NCI-H128 (cell line): ENCODE measurements around the gene NEK9.
A peak's percentile ranks its signal among the peaks of the same experiment; 100 is the strongest.

Source experiments
- DNase-seq: peaks from one replicate; lab custom pipeline; 2025; ENCODE audit not compliant: unreplicated experiment; lab: John Stamatoyannopoulos, UW

Gene NEK9

GRCh38 chr14:75109877-75110276 lies 17.0 kb downstream of the NEK9 start:
- DNase-seq, result no peak

GRCh38 chr14:75107186-75107585 lies 19.7 kb downstream of the NEK9 start:
- DNase-seq, result no peak

- no peak for DNase-seq
Measured at GRCh38 chr14:75101491-75101890, 25.4 kb downstream of the NEK9 start.

GRCh38 chr14:75098682-75099081 lies 28.2 kb downstream of the NEK9 start:
- DNase-seq, result no peak

DNA sequence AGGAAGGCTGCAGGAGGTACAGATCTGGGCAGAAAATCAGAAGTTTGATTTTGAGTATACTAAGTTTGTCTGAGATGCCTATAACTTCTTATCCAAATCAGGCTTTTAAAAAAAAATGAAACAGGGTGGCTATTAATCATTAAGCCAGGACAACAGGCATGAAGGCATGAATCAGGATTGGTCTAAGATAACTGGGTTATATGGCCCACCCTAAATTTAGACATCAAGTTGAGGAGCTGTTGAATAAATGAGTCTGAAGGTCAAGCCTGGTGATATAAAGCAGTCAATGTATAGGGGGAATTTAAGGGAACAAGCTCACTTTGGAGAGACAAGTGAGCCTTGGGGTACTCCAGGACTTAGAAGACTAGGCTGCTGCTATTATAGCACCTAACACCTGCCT lies 28.6 kb downstream of the NEK9 start:
- DNase-seq, result no peak

DNA sequence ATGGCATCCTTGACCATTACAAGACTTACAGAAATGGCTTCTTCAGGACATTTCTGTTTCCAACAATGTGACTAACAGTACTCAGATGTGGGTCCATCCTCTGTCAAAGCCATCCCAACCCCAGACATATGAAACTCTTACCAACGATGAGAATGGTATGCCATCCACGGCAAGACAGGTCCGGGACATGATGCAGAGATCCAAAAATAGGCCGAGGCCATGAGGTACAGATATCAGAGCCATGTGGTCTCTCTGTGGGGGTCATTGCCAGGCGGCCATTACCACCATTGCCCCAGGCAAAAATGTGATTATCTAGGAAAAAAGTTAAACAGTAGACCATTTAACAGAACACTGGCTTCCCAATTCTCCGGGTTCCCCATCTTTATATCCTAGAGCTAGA lies 29.9 kb downstream of the NEK9 start:
- no peak for DNase-seq

DNA sequence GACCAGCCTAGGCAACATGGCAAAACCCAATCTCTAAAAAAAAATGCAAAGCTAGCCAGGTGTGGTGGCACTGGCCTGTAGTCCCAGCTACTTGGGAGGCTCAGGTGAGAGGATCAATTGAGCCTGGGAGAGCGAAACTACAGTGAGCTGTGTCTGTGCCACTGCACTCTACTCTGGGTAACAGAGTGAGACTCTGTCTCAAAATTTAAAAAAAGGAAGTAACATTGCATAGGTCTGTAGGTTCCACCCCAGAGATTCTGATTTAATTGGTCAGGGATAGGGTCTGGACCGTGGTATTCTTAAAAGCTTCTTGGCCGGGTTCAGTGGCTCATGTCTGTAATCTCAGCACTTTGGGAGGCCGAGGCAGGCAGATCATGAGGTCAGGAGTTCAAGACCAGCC lies 31.2 kb downstream of the NEK9 start:
- no peak for DNase-seq

DNA sequence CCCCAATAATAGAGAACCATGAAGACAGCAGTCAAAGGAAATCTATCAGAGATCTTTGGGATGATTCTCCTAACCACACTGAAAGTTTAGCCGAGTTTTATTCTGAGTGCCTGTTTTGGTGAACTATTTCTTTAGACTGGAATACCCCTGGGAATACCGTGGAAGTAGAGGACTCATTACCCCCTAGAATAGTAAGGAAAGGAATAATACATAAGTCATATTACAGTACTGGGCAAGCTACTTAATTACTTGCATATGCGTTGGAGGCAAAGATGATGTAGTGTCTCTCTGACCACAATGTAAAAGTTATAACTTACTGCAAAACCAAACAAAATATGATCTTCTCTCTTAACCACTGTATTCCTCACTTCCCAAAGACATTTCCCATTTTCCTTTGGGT lies 32.0 kb downstream of the NEK9 start:
- DNase-seq, result no peak

GRCh38 chr14:75092698-75093097 lies 34.1 kb downstream of the NEK9 start:
- no peak for DNase-seq

DNA sequence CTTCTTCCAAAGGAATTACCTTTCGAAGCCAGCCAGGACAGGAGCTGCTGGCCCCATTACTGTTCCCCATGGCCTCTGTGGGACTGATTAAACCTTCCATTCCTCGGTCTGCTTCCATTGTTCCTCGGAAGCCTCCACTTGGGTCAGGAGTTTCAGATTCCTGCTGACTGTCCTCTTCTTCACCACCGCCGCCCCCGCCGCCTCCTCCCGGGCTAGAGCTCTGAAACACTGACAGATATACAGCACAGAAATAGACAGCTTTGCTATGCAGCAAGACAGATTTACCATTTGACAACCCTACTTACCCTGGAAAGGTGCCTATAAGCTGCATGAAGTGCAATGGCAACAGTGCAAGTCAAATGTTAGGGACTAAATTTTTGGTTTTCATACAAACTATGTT lies 35.6 kb downstream of the NEK9 start:
- DNase-seq, result no peak

- no peak for DNase-seq
Measured at GRCh38 chr14:75090353-75090752, 36.5 kb downstream of the NEK9 start.

- DNase-seq, result peak; percentile 31
Measured at GRCh38 chr14:75088566-75089373, 38.1 kb downstream of the NEK9 start.

DNA sequence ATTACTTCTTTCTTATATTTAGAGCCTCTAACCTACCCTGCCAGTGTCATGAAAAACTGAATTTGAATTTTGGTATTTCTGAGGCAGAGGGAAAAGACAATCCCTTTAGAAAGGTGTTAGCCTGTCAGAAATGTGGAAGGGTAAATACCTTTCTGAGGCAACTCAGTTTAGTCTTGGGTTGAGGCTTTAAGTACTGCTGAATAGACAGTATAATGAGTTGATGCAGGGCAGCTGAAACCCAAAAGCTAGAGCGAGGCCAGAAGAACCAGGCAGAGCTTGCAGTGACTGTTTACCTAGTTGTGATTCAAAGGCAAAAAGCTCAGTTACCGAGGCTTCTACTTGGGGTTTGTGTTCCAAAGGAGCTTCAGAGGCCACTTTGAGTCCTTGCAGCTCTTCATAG lies 38.7 kb downstream of the NEK9 start:
- DNase-seq, result no peak

DNA sequence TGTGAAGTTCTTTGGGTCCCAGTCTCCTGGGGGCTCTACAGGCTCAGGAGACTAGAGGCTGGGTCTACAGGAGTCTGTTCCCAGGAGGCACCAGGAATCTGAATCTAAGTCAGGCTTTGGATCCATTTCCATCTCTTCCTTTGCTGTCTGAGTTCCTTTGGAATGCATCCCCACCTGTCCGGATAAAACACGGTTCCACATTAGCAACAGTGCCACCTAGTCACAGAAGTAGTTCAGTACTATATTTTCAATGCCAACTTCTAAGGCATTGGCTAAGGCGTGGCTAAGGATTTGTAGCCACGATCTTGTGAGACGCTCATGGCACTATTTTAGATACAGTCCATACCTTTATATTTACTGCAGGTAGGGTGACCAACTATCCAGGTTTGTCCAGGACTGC lies 42.3 kb downstream of the NEK9 start:
- no peak for DNase-seq

DNA sequence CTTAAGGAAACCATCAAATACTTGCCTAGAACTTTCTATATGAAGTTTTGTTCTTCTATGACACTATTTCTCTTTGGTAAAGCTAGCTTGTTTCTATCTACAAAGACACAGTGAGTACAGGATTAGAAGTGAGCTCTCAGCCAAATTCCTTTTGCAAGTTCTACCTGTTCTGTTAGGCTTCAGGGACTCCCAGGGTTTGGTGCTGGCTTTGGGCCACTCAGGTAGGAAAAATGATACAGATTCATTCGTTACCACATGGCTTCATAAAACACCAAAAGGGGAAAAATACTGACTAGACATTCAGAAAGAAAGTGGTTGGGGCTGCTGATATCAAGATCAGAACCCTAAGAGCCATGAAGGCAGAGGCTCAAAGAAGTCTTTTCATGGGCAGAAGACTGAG lies 43.6 kb downstream of the NEK9 start:
- no peak for DNase-seq

GRCh38 chr14:75081660-75082229 lies 45.1 kb downstream of the NEK9 start:
- DNase-seq, result no peak

DNA sequence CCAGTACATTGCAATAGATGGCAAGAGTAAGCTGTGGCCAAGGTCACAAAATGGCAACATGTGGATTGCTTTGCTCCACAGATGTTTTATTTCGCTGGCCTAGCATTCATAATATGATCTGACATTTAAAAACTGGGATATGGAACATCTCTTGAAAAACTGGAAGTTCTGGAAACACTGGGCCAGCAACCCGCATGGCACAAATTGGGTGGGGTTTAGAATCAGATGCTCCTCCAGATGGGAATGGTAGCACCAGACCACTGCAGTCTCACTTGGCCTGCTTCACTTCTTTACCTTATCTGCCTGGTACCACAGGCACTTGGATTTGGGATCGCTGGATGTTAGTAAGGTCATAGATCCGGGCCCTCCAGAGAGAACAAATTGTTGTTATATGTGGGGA lies 47.3 kb downstream of the NEK9 start:
- DNase-seq, result no peak

GRCh38 chr14:75077794-75078193 lies 49.1 kb downstream of the NEK9 start:
- DNase-seq, result no peak

- no peak for DNase-seq
Measured at GRCh38 chr14:75070383-75070782, 56.5 kb downstream of the NEK9 start.

- DNase-seq, result peak; percentile 63
Measured at GRCh38 chr14:75069811-75070145, 57.1 kb downstream of the NEK9 start.

DNA sequence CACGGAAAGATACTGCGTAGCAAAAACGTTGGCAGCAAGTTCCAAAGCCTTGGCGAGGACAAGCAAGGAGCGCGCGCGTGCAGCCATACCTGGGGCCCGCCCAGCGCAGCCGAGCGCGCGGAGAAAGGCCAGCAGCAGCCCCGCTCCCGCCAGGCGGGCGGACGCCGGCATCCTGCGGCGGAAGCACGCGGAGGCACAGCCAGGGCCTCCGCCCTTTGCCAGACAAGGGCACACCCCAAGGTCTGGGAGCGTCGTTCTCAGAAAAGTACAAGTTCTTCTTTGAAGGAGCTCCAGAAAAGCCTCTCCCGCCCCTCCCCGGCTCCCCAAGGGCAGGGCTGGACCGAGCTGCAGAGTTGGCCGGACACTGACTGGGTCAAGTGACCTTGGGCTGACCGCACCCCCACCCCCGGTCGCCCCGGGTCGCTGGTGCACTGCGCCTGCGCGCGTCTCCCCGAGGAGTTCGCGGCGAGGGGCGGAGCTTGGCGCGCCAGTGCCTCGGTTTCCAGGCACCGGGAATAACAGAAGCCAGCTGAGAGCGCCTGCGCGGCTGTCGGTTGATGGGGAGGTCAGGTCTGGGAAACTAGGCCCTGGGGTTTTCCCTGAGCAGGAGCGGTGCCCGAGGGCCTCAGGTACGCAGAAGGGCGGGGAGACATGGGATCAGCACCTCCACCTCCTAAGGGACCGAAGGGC lies 57.6 kb downstream of the NEK9 start, which contains the start of gene ZC2HC1C:
Gene ZC2HC1C (plus strand): TSS at position 521 of the 690 bp plus-strand sequence. CDS start 933 bp downstream, outside the sequence.
- peak; percentile 89 for DNase-seq
